Measurements from ENCODE around the gene COL9A1.

The COL9A1 gene

GRCh38 chr6:70221715-70222438, 81.0 kb downstream of the COL9A1 start:
- Histone ChIP-seq H3K36me3 (ENCODE audit: insufficient read depth, low read depth, low read length) (no peaks in the 10 kb centered on the region; the same call in 1 of the 2 replicates), H3K4me3 (ENCODE audit: low read length) (no peak overlapping the region), H3K27ac (ENCODE audit: low read length) (no peak overlapping the region), H3K9ac (ENCODE audit: low read depth, low read length) (no peak overlapping the region), H3K4me1 (ENCODE audit: insufficient read depth, low read length) (no peaks in the 10 kb centered on the region), H3K27me3 (ENCODE audit: insufficient read depth, low read length) (no peaks in the 10 kb centered on the region), H3K9me3 (ENCODE audit: insufficient read depth, low read depth, low read length) (no peaks in the 10 kb centered on the region)

- Histone ChIP-seq H3K27me3 (ENCODE audit: insufficient read depth, low read length) (no peaks in the 10 kb centered on the region), H3K36me3 (ENCODE audit: insufficient read depth, low read depth, low read length) (no peaks in the 10 kb centered on the region; the same call in 1 of the 2 replicates), H3K4me3 (ENCODE audit: low read length) (no peak overlapping the region), H3K27ac (ENCODE audit: low read length) (no peak overlapping the region), H3K9me3 (ENCODE audit: insufficient read depth, low read depth, low read length) (no peaks in the 10 kb centered on the region), H3K4me1 (ENCODE audit: insufficient read depth, low read length) (no peaks in the 10 kb centered on the region), H3K9ac (ENCODE audit: low read depth, low read length) (no peak overlapping the region)
These were observed 81.7 kb downstream of the COL9A1 start for GRCh38 chr6:70221025-70221714.

GRCh38 chr6:70219943-70220613, 82.8 kb downstream of the COL9A1 start:
- Histone ChIP-seq H3K9ac (ENCODE audit: low read depth, low read length) (no peak overlapping the region), H3K36me3 (ENCODE audit: insufficient read depth, low read depth, low read length) (no peaks in the 10 kb centered on the region; the same call in 1 of the 2 replicates), H3K4me1 (ENCODE audit: insufficient read depth, low read length) (no peaks in the 10 kb centered on the region), H3K27ac (ENCODE audit: low read length) (no peak overlapping the region), H3K4me3 (ENCODE audit: low read length) (no peak overlapping the region), H3K27me3 (ENCODE audit: insufficient read depth, low read length) (no peaks in the 10 kb centered on the region), H3K9me3 (ENCODE audit: insufficient read depth, low read depth, low read length) (no peaks in the 10 kb centered on the region)

- Histone ChIP-seq H3K36me3 (ENCODE audit: insufficient read depth, low read depth, low read length) (no peaks in the 10 kb centered on the region), H3K4me3 (ENCODE audit: low read length) (no peak overlapping the region), H3K27ac (ENCODE audit: low read length) (no peak overlapping the region), H3K9ac (ENCODE audit: low read depth, low read length) (no peak overlapping the region), H3K9me3 (ENCODE audit: insufficient read depth, low read depth, low read length) (no peaks in the 10 kb centered on the region), H3K4me1 (ENCODE audit: insufficient read depth, low read length) (no peaks in the 10 kb centered on the region), H3K27me3 (ENCODE audit: insufficient read depth, low read length) (no peaks in the 10 kb centered on the region)
These were observed 86.1 kb downstream of the COL9A1 start for GRCh38 chr6:70216767-70217166.

- Histone ChIP-seq H3K4me1 (ENCODE audit: insufficient read depth, low read length) (no peaks in the 10 kb centered on the region), H3K4me3 (ENCODE audit: low read length) (no peak overlapping the region), H3K27ac (ENCODE audit: low read length) (no peak overlapping the region), H3K9ac (ENCODE audit: low read depth, low read length) (no peak overlapping the region), H3K36me3 (ENCODE audit: insufficient read depth, low read depth, low read length) (no peaks in the 10 kb centered on the region), H3K27me3 (ENCODE audit: insufficient read depth, low read length) (no peaks in the 10 kb centered on the region), H3K9me3 (ENCODE audit: insufficient read depth, low read depth, low read length) (no peaks in the 10 kb centered on the region)
These were observed 87.3 kb downstream of the COL9A1 start for GRCh38 chr6:70215460-70216108.

- Histone ChIP-seq H3K9ac (ENCODE audit: low read depth, low read length) (no peak overlapping the region), H3K4me1 (ENCODE audit: insufficient read depth, low read length) (no peaks in the 10 kb centered on the region), H3K9me3 (ENCODE audit: insufficient read depth, low read depth, low read length) (no peaks in the 10 kb centered on the region), H3K4me3 (ENCODE audit: low read length) (no peak overlapping the region), H3K36me3 (ENCODE audit: insufficient read depth, low read depth, low read length) (no peaks in the 10 kb centered on the region), H3K27me3 (ENCODE audit: insufficient read depth, low read length) (no peaks in the 10 kb centered on the region), H3K27ac (ENCODE audit: low read length) (no peak overlapping the region)
These were observed 92.4 kb downstream of the COL9A1 start for GRCh38 chr6:70210462-70210861.

GRCh38 chr6:70208235-70208790, 94.6 kb downstream of the COL9A1 start:
- Histone ChIP-seq H3K36me3 (ENCODE audit: insufficient read depth, low read depth, low read length) (no peaks in the 10 kb centered on the region), H3K27ac (ENCODE audit: low read length) (no peak overlapping the region)

GRCh38 chr6:70198785-70199184, 104.1 kb downstream of the COL9A1 start:
- Histone ChIP-seq H3K27me3 (ENCODE audit: insufficient read depth, low read length) (no peaks in the 10 kb centered on the region), H3K27ac (ENCODE audit: low read length) (no peak overlapping the region), H3K9ac (ENCODE audit: low read depth, low read length) (no peak overlapping the region), H3K36me3 (ENCODE audit: insufficient read depth, low read depth, low read length) (no peaks in the 10 kb centered on the region), H3K9me3 (ENCODE audit: insufficient read depth, low read depth, low read length) (no peaks in the 10 kb centered on the region), H3K4me3 (ENCODE audit: low read length) (no peak overlapping the region), H3K4me1 (ENCODE audit: insufficient read depth, low read length) (peaks cover 7% of the 10 kb centered on the region; the same call in 1 of the 2 replicates)

More at GRCh38 chr6:70208235-70208790, 94.6 kb downstream of the COL9A1 start:
- Histone ChIP-seq H3K9me3 (ENCODE audit: insufficient read depth, low read depth, low read length) (no peaks in the 10 kb centered on the region), H3K27me3 (ENCODE audit: insufficient read depth, low read length) (no peaks in the 10 kb centered on the region), H3K4me3 (ENCODE audit: low read length) (no peak overlapping the region), H3K4me1 (ENCODE audit: insufficient read depth, low read length) (no peaks in the 10 kb centered on the region), H3K9ac (ENCODE audit: low read depth, low read length) (no peak overlapping the region)

GRCh38 chr6:70196531-70196930, 106.4 kb downstream of the COL9A1 start:
- no peaks in the 10 kb centered on the region for H3K9me3 ChIP-seq (ENCODE audit: insufficient read depth, low read depth, low read length)
- H3K4me1 ChIP-seq (ENCODE audit: insufficient read depth, low read length): no peaks in the 10 kb centered on the region
- H3K27me3 ChIP-seq (ENCODE audit: insufficient read depth, low read length): no peaks in the 10 kb centered on the region
- H3K9ac ChIP-seq (ENCODE audit: low read depth, low read length): no peak overlapping the region
- H3K36me3 ChIP-seq (ENCODE audit: insufficient read depth, low read depth, low read length): no peaks in the 10 kb centered on the region
- H3K27ac ChIP-seq (ENCODE audit: low read length): no peak overlapping the region
- no peak overlapping the region for H3K4me3 ChIP-seq (ENCODE audit: low read length)

GRCh38 chr6:70194421-70194820, 108.5 kb downstream of the COL9A1 start:
- H3K36me3 ChIP-seq (ENCODE audit: insufficient read depth, low read depth, low read length): no peaks in the 10 kb centered on the region
- no peaks in the 10 kb centered on the region for H3K4me1 ChIP-seq (ENCODE audit: insufficient read depth, low read length)
- no peak overlapping the region for H3K27ac ChIP-seq (ENCODE audit: low read length)
- H3K27me3 ChIP-seq (ENCODE audit: insufficient read depth, low read length): no peaks in the 10 kb centered on the region
- H3K4me3 ChIP-seq (ENCODE audit: low read length): no peak overlapping the region
- no peaks in the 10 kb centered on the region for H3K9me3 ChIP-seq (ENCODE audit: insufficient read depth, low read depth, low read length)
- H3K9ac ChIP-seq (ENCODE audit: low read depth, low read length): no peak overlapping the region

- Histone ChIP-seq H3K27me3 (ENCODE audit: insufficient read depth, low read length) (no peaks in the 10 kb centered on the region), H3K4me3 (ENCODE audit: low read length) (no peak overlapping the region), H3K9me3 (ENCODE audit: insufficient read depth, low read depth, low read length) (no peaks in the 10 kb centered on the region), H3K27ac (ENCODE audit: low read length) (no peak overlapping the region), H3K4me1 (ENCODE audit: insufficient read depth, low read length) (no peaks in the 10 kb centered on the region), H3K36me3 (ENCODE audit: insufficient read depth, low read depth, low read length) (no peaks in the 10 kb centered on the region), H3K9ac (ENCODE audit: low read depth, low read length) (no peak overlapping the region)
These were observed 114.7 kb downstream of the COL9A1 start for GRCh38 chr6:70188202-70188601.

Measured in iPS-20b (cell line).